ENCODE measurements around the gene NECTIN4. TPM values are rescaled to one million over a fixed set of nuclear protein-coding genes. Genes with fewer than 3 reads are reported as not detected.

The NECTIN4 gene
- total and polyA plus RNA-seq, 2 of the 13 experiments (the other 11 are each of a cell fraction or from before 2014, with no cell fraction given), result 5.9 to 12.4 TPM

DNA sequence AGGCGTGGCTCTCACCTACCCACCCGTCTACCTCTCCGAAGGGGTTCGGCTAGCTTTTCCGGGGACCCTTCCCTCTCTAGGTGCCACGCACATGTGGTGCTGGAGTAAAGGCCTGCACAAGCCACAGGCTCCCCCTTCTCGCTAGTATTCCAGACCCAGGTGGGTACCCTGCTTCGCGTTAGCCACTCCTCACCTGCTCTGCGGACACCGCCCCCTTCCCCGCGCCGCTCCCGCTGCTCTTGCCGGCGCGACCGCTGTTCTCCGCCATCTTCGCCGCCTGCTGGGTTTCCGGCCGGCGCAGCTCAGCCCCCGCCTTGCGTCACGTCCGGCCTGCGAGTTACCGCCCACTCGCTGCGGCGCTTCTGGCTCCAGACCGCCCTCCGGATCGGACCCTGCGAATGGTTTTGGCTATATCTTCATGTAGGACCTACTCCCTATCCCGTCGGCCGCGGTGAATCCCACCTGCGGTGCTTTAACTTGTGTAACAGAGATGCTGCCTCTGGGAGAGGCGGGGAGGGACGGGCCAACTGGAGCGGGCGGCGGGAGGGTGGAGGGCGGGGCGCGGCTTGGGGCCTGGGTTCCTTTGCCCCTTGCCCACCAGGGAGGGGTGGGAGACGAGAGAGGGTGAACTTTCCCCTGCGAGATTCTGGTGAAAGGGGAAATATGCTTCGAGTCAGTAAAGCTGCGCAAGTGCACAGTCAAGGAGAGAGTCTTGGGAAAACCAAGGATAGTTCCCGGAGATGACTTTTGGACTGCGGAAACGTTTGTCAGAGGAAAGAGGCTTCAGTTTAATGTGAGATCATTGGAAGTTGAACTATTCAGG lies 28.6 kb upstream of the NECTIN4 start, which contains the start of the genes NIT1 and PFDN2 (continued):
- TF ChIP-seq, protein P1, sequence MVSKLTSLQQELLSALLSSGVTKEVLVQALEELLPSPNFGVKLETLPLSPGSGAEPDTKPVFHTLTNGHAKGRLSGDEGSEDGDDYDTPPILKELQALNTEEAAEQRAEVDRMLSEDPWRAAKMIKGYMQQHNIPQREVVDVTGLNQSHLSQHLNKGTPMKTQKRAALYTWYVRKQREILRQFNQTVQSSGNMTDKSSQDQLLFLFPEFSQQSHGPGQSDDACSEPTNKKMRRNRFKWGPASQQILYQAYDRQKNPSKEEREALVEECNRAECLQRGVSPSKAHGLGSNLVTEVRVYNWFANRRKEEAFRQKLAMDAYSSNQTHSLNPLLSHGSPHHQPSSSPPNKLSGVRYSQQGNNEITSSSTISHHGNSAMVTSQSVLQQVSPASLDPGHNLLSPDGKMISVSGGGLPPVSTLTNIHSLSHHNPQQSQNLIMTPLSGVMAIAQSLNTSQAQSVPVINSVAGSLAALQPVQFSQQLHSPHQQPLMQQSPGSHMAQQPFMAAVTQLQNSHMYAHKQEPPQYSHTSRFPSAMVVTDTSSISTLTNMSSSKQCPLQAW (CRISPR knock-in tag; IDR thresholded peaks at IDR 0.05), result peak; percentile 72
- TF ChIP-seq ZNF225 (CRISPR knock-in tag; IDR thresholded peaks at IDR 0.05), result peak; percentile 80; the same call in 1 of the 2 replicates
- TF ChIP-seq, protein P2, sequence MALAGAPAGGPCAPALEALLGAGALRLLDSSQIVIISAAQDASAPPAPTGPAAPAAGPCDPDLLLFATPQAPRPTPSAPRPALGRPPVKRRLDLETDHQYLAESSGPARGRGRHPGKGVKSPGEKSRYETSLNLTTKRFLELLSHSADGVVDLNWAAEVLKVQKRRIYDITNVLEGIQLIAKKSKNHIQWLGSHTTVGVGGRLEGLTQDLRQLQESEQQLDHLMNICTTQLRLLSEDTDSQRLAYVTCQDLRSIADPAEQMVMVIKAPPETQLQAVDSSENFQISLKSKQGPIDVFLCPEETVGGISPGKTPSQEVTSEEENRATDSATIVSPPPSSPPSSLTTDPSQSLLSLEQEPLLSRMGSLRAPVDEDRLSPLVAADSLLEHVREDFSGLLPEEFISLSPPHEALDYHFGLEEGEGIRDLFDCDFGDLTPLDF (CRISPR knock-in tag; IDR thresholded peaks at IDR 0.05), result peak; percentile 73; the same call in 1 of the 2 replicates
- TF ChIP-seq RELA (CRISPR knock-in tag; IDR thresholded peaks at IDR 0.05), result no peak
- TF ChIP-seq, protein P3, sequence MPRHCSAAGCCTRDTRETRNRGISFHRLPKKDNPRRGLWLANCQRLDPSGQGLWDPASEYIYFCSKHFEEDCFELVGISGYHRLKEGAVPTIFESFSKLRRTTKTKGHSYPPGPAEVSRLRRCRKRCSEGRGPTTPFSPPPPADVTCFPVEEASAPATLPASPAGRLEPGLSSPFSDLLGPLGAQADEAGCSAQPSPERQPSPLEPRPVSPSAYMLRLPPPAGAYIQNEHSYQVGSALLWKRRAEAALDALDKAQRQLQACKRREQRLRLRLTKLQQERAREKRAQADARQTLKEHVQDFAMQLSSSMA (CRISPR knock-in tag; IDR thresholded peaks at IDR 0.05), result peak; percentile 63; the same call in 1 of the 2 replicates
- peak; percentile 86; the same call in 1 of the 2 replicates for TF ChIP-seq ZNF788 (CRISPR knock-in tag; IDR thresholded peaks at IDR 0.05; ENCODE audit: borderline replicate concordance)
- TF ChIP-seq NCOA2 (CRISPR knock-in tag; IDR thresholded peaks at IDR 0.05), result 0 out of 2 replicates have a peak, but pooled peaks have one; percentile 40
- TF ChIP-seq HOXD1 (CRISPR knock-in tag; IDR thresholded peaks at IDR 0.05), result peak; percentile 83; the same call in 1 of the 2 replicates
- peak; percentile 31; the same call in 1 of the 2 replicates for TF ChIP-seq ELF3 (CRISPR knock-in tag; IDR thresholded peaks at IDR 0.05)
- TF ChIP-seq MED1 (CRISPR knock-in tag; IDR thresholded peaks at IDR 0.05), result peak; percentile 76; the same call in 1 of the 2 replicates
- TF ChIP-seq ZNF567 (CRISPR knock-in tag; IDR thresholded peaks at IDR 0.05; ENCODE audit: borderline replicate concordance), result 0 out of 2 replicates have a peak, but pooled peaks have one; percentile 41
- peak; percentile 89 for TF ChIP-seq EED (CRISPR knock-in tag; IDR thresholded peaks at IDR 0.05)

Data from HepG2 (cell line).